ENCODE results near the gene AKT1S1. TPM values are rescaled to one million over a fixed set of nuclear protein-coding genes. Genes with fewer than 3 reads are reported as not detected.

Gene AKT1S1
- total RNA-seq, 1 donor: 14.4 TPM

DNA sequence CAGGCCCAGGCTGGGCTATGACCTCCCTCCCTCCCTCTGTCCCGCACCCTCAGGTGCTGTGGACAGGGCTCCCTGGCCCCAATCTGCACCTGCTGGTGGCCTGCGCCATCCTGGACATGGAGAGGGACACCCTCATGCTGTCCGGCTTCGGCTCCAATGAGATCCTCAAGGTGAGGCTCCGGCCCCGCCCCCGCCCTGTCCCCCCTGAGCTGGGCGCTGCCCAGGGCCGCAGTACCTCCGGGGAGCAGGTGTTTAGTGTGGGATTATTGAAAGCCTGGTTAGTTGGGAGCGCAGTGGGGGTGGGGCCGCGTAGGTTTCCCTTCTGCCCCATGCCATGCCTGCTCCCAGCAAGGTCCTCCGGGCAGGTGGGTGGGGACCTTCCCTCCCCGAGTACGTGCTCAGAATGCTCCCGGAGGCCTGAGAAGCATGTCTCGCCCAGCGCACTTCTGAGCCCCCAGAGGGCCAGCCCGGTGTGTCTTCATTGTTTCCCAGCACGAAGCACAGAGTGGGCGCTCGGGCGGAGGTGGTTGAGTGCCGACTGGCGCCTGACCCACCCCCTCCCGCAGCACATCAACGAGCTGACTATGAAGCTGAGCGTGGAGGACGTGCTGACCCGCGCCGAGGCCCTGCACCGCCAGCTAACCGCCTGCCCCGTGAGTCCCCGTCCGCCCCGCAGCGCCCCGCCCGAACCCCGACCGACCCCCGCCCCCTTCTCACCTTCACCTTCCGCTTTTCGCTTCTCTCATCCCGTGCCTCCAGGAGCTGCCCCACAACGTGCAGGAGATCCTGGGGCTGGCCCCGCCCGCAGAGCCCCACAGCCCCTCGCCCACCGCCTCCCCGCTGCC is 10.7 kb upstream of the AKT1S1 start:
- no peak for DNase-seq (ENCODE audit: low read depth)
- H3K4me3 ChIP-seq (ENCODE audit: low read depth, low read length): no peak overlapping the region
- TF ChIP-seq, protein P1, sequence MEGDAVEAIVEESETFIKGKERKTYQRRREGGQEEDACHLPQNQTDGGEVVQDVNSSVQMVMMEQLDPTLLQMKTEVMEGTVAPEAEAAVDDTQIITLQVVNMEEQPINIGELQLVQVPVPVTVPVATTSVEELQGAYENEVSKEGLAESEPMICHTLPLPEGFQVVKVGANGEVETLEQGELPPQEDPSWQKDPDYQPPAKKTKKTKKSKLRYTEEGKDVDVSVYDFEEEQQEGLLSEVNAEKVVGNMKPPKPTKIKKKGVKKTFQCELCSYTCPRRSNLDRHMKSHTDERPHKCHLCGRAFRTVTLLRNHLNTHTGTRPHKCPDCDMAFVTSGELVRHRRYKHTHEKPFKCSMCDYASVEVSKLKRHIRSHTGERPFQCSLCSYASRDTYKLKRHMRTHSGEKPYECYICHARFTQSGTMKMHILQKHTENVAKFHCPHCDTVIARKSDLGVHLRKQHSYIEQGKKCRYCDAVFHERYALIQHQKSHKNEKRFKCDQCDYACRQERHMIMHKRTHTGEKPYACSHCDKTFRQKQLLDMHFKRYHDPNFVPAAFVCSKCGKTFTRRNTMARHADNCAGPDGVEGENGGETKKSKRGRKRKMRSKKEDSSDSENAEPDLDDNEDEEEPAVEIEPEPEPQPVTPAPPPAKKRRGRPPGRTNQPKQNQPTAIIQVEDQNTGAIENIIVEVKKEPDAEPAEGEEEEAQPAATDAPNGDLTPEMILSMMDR (IDR thresholded peaks at IDR 0.05; ENCODE audit: insufficient read depth, low read length): no peak

DNA sequence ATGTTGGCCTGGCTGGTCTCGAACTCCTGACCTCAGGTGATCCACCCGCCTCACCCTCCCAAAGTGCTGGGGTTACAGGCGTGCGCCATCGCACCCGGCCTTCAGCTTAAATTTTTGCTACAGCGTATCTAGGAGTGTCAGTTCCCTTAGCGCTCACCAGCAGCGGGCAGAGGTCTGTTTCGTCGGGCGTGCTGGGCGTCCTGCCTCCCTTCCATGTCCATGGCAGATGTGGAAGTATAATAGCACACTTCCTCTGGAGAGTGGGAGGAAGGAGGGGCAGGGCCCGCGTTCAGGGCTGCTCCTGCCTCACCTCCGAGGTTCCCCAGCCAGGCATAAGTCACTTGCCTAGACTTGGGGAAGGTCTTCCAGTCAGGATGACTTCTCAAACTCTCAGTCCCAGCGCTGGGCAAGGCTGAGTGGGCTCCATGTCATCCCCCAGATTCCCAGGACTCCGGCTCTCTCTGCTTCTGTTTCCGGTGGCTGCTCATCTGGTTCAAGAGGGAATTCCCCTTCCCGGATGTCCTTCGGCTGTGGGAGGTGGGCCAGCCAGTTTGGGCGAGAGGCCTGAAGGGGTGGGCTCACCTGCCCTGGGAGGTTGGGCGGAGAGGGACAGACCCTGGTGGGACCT is 10.0 kb upstream of the AKT1S1 start:
- H3K4me3 ChIP-seq (ENCODE audit: low read depth, low read length): no peak overlapping the region
- no peak for DNase-seq (ENCODE audit: low read depth)
- TF ChIP-seq, protein P1 (IDR thresholded peaks at IDR 0.05; ENCODE audit: insufficient read depth, low read length): no peak

DNA sequence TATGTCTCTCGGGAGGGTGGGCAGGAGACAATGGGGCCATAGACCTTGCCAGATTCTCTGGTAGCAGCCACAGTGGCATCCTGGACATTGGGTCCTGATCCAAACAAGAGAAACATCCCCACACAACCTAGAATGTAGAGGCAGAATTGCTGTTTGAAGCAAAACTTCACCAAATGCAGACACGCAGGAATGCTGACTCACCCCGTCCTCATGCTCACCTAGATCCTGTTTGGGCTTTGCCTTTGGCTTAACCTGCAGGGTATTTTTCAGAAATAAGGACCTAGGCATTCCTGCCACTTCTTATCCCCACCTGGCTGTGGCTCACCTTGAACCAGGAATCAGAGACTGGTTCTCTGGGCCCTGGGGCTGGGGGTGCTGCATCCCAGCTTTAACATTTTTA is 7.6 kb upstream of the AKT1S1 start:
- TF ChIP-seq, protein P1 (IDR thresholded peaks at IDR 0.05; ENCODE audit: insufficient read depth, low read length): no peak
- H3K4me3 ChIP-seq (ENCODE audit: low read depth, low read length): no peak overlapping the region

DNA sequence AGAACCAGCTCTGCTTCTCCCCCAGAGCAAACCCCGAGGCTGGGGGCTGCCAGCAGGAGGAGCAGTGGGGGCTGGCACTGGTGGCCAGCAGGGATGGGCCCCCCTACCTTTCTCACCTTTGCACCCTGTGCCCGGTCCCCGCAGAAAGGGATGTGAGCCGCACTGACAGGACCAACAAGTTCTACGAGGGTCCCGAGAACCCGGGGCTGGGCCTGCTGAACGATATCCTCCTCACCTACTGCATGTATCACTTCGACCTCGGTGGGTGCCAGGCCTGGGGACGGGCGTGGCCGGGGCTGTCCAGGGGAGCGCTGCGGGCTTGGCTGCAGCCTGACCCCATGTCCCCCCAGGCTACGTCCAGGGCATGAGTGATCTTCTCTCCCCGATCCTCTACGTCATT is 7.0 kb upstream of the AKT1S1 start:
- TF ChIP-seq, protein P1 (IDR thresholded peaks at IDR 0.05; ENCODE audit: insufficient read depth, low read length): no peak
- DNase-seq (ENCODE audit: low read depth): no peak
- no peak overlapping the region for H3K4me3 ChIP-seq (ENCODE audit: low read depth, low read length)

More for the DNA sequence above, 7.6 kb upstream of the AKT1S1 start:
- DNase-seq (ENCODE audit: low read depth): no peak

DNA sequence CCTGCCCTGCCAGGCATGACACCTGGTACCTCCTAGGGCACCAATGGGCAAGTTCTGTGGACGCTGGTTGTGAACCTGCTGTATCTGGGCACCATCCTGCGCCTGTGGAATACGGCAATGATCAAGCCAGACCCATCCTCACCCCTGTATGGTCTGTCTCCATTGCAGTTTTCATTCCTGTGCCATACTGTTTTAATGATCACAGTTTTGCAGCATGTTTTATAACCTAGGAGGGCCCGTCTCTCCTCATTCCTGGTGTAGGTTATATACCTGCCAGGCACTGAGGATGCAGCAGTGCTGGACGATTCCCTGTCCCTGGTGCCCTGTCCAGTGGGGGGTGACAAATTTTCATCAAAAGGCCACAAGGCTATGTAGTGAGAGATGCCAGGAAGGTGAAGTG is 5.9 kb upstream of the AKT1S1 start:
- H3K4me3 ChIP-seq (ENCODE audit: low read depth, low read length): no peak overlapping the region
- DNase-seq (ENCODE audit: low read depth): no peak
- TF ChIP-seq, protein P1 (IDR thresholded peaks at IDR 0.05; ENCODE audit: insufficient read depth, low read length): no peak

DNA sequence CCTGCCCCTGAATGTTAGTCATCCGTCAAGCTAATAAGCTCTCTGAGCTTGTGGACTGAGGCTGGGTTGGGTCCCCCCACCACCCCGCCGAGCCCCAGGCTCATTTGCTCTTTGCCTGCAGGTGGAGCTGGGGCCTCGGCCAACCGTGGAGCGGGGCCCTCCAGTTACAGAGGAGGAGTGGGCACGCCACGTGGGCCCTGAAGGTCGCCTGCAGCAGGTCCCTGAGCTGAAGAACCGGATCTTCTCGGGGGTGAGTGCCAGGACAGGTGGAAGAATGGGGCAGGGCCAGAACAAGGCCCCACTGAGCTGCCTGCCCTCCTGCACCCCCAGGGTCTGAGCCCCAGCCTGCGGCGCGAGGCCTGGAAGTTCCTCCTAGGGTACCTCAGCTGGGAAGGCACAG is 5.5 kb upstream of the AKT1S1 start:
- TF ChIP-seq, protein P1 (IDR thresholded peaks at IDR 0.05; ENCODE audit: insufficient read depth, low read length): no peak
- no peak for DNase-seq (ENCODE audit: low read depth)
- no peak overlapping the region for H3K4me3 ChIP-seq (ENCODE audit: low read depth, low read length)
